B cell (primary cell): ENCODE data around the gene PCLO. TPM values are rescaled to one million over a fixed set of nuclear protein-coding genes. Genes with fewer than 3 reads are reported as not detected.
"Not testable (repeated sequence)": the region's sequence is repeated elsewhere in the genome, so short reads cannot be mapped to it uniquely, and the experiment has no call there.

Experiments used
- ATAC-seq: fragments of 200-7000 bp; cut with Tn5 transposase; one replicate; pipeline ENCODE4 v1.10.0; 2021; ENCODE audit warnings: low read depth, mild to moderate bottlenecking, moderate number of reproducible peaks, moderate library complexity
- CTCF ChIA-PET: fragments of 350-600 bp; sonication (Branson Sonifier 250); formaldehyde crosslinking; loops from one replicate; lab custom pipeline; 2021; ENCODE audit warnings: antibody characterized with exemption, inconsistent platforms; lab: Charles Lee
- POLR2A ChIA-PET: fragments of 350-600 bp; sonication (Branson Sonifier 250); formaldehyde crosslinking; loops from one replicate; lab custom pipeline; 2021; ENCODE audit warnings: antibody characterized with exemption; lab: Charles Lee
- DNase-seq: peaks from one replicate; pipeline ENCODE4 v3.0.0; 2013
- H2AFZ ChIP-seq: 2 replicates; pipeline ENCODE4 v1.6.1; 2012; ENCODE audit warnings: mild to moderate bottlenecking, low read depth, low read length; ENCODE audit not compliant: insufficient read depth, poor library complexity, severe bottlenecking
- H3K27ac ChIP-seq, 2 donors: 1 replicate in 1 of 2; 2 replicates in 1 of 2; pipeline ENCODE4 v1.5.1; 2012 to 2013; ENCODE audit warnings: low read length in 2 of 2, mild to moderate bottlenecking in 2 of 2, moderate library complexity in 1 of 2
- H3K27me3 ChIP-seq, 4 experiments: fragments of 200-600 bp in 1 of 4; sonication (generic) in 1 of 4; replicated peaks in 1 of 4; 1 replicate in 2 of 4; 2 replicates in 2 of 4; pipeline versions ENCODE4 v1.6.1 to v1.7.0; 2013 to 2016; ENCODE audit warnings: low read length in 3 of 4, mild to moderate bottlenecking in 2 of 4, mixed read lengths in 1 of 4, moderate library complexity in 1 of 4; ENCODE audit not compliant: insufficient read depth in 4 of 4, control insufficient read depth in 3 of 4; ENCODE audit errors: control extremely low read depth in 1 of 4
- H3K36me3 ChIP-seq, 2 experiments: replicated peaks in 1 of 2; 1 replicate in 1 of 2; 2 replicates in 1 of 2; pipeline versions ENCODE4 v1.6.1 to v1.7.1; 2013; ENCODE audit warnings: low read length in 1 of 2; ENCODE audit not compliant: insufficient read depth in 2 of 2, control insufficient read depth in 1 of 2; ENCODE audit errors: control extremely low read depth in 1 of 2, extremely low read depth in 1 of 2
- H3K4me1 ChIP-seq, 2 donors: fragments of 200-600 bp in 1 of 2; sonication (generic) in 1 of 2; 1 replicate in 1 of 2; 2 replicates in 1 of 2; pipeline versions ENCODE4 v1.5.1 to v1.6.1; 2013 to 2017; ENCODE audit warnings: low read length in 2 of 2; ENCODE audit not compliant: control insufficient read depth in 2 of 2, insufficient read depth in 2 of 2
- H3K4me2 ChIP-seq: replicated peaks from 2 replicates; pipeline ENCODE3; 2012; ENCODE audit warnings: mild to moderate bottlenecking, low read depth, low read length; ENCODE audit not compliant: poor library complexity, severe bottlenecking
- H3K4me3 ChIP-seq, 5 experiments: fragments of 200-600 bp in 1 of 5; sonication (generic) in 1 of 5; 1 replicate in 3 of 5; 2 replicates in 2 of 5; pipeline versions ENCODE4 v1.5.1 to v1.7.0; 2011 to 2016; ENCODE audit warnings: low read length in 4 of 5, mild to moderate bottlenecking in 4 of 5, low read depth in 2 of 5, control low read depth in 1 of 5, moderate library complexity in 1 of 5; ENCODE audit not compliant: insufficient read depth in 1 of 5; ENCODE audit errors: control extremely low read depth in 1 of 5, extremely low read depth in 1 of 5
- H3K79me2 ChIP-seq: fragments of 200-600 bp; sonication (generic); one replicate; pipeline ENCODE4 v1.6.0; 2016; ENCODE audit warnings: low read length; ENCODE audit not compliant: control insufficient read depth, insufficient read depth
- H3K9ac ChIP-seq: fragments of 200-600 bp; sonication (generic); 2 replicates; pipeline ENCODE4 v1.6.1; 2017; ENCODE audit warnings: mild to moderate bottlenecking, low read length, moderate library complexity
- H3K9me3 ChIP-seq, 3 donors: one replicate each; pipeline versions ENCODE4 v1.6.1 to v1.7.1; 2013; ENCODE audit warnings: low read length in 2 of 3; ENCODE audit not compliant: control insufficient read depth in 2 of 3, insufficient read depth in 1 of 3; ENCODE audit errors: control extremely low read depth in 1 of 3
- H4K20me1 ChIP-seq: 2 replicates; pipeline ENCODE4 v1.6.0; 2012; ENCODE audit warnings: mild to moderate bottlenecking, low read length; ENCODE audit not compliant: insufficient read depth, control insufficient read depth, poor library complexity, severe bottlenecking
- H3K27ac Mint-ChIP-seq: one replicate; pipeline ENCODE4 v1.8.0; 2021; ENCODE audit warnings: mixed read lengths
- H3K27me3 Mint-ChIP-seq: one replicate; pipeline ENCODE4 v1.8.0; 2021; ENCODE audit warnings: mixed read lengths
- H3K4me1 Mint-ChIP-seq: one replicate; pipeline ENCODE4 v1.8.0; 2021; ENCODE audit warnings: mixed read lengths
- H3K4me3 Mint-ChIP-seq: one replicate; pipeline ENCODE4 v1.8.0; 2021; ENCODE audit warnings: mixed read lengths
- H3K9me3 Mint-ChIP-seq: one replicate; pipeline ENCODE4 v1.8.0; 2022; ENCODE audit warnings: mixed read lengths; ENCODE audit not compliant: insufficient read depth
- CTCF ChIP-seq: fragments of 200-600 bp; IDR thresholded peaks from one replicate; pipeline ENCODE4 v1.8.0; 2022; ENCODE audit warnings: antibody characterized with exemption, mild to moderate bottlenecking
- EZH2 ChIP-seq: IDR thresholded peaks from 2 replicates; pipeline ENCODE4 v1.6.1; 2012; ENCODE audit warnings: borderline replicate concordance, low read depth, mild to moderate bottlenecking, moderate library complexity, low read length; ENCODE audit not compliant: insufficient read depth, poor library complexity, severe bottlenecking
- WGBS: methylation state at CpG from one replicate; pipeline ENCODE4 v1.1.5; 2013; ENCODE audit warnings: missing lambda C conversion rate; ENCODE audit not compliant: insufficient coverage; 5-methylcytosine and 5-hydroxymethylcytosine counted together
- intact Hi-C: fragments of 100-400 bp; cut with micrococcal nuclease; formaldehyde crosslinking; loops from one replicate; pipeline ENCODE4 v1.10.0; 2022
- polyA plus RNA-seq: library from polyadenylated mRNA; depleted of rRNA; stranded (reverse); fragments of >200 nt; gene quantifications from 2 replicates; pipeline ENCODE4 v1.2.3, GENCODE V29; 2012
- total RNA-seq, 2 donors: library from RNA; stranded (reverse); fragments of 120-200 nt in 1 of 2; gene quantifications; 1 replicate in 1 of 2; 2 replicates in 1 of 2; pipeline versions ENCODE4 v1.2.3 to v1.2.4, GENCODE V29; 2013 to 2022

PCLO gene
- total and polyA plus RNA-seq, 2 donors (not counting 1 experiment from before 2014, with no cell fraction given): 0.01 to 0.32 TPM

- Mint-ChIP-seq H3K4me3 (no peak overlapping the region), H3K4me1 (no peaks in the 10 kb centered on the region), H3K27ac (no peak overlapping the region), H3K27me3 (no peaks in the 10 kb centered on the region), H3K9me3 (no peaks in the 10 kb centered on the region)
- Histone ChIP-seq H3K4me1 (no peaks in the 10 kb centered on the region), H3K27ac (no peak overlapping the region), H3K27me3 (no peaks in the 10 kb centered on the region), H3K4me2 (no peak overlapping the region), H3K9me3 (no peaks in the 10 kb centered on the region), H3K79me2 (no peaks in the 10 kb centered on the region), H2AFZ (no peak overlapping the region), H3K36me3 (no peaks in the 10 kb centered on the region), H4K20me1 (no peaks in the 10 kb centered on the region), H3K4me3 (no peak overlapping the region), H3K9ac (no peak overlapping the region)
- TF ChIP-seq EZH2 (no peak), CTCF (no peak)
- no peak for DNase-seq
- POLR2A ChIA-PET: no interaction called here
- ATAC-seq: no peak
- 89% methylated on average over 2 of the region's 2 CpGs for WGBS
- intact Hi-C loops: no loop called here
- CTCF ChIA-PET: no interaction called here
These were observed 447.8 kb downstream of the PCLO start for GRCh38 chr7:82714883-82715282.

- no peak overlapping the region for H2AFZ ChIP-seq
- CTCF ChIA-PET: no interaction called here
- no peak overlapping the region for H3K9ac ChIP-seq
- Mint-ChIP-seq H3K4me1 (no peaks in the 10 kb centered on the region), H3K4me3 (no peak overlapping the region), H3K9me3 (no peaks in the 10 kb centered on the region), H3K27ac (no peak overlapping the region), H3K27me3 (no peaks in the 10 kb centered on the region)
- no peaks in the 10 kb centered on the region for H3K79me2 ChIP-seq
- TF ChIP-seq CTCF: no peak
- no peak for TF ChIP-seq EZH2
- intact Hi-C loops: no loop called here
- no peaks in the 10 kb centered on the region for H3K4me1 ChIP-seq
- no peaks in the 10 kb centered on the region for H3K36me3 ChIP-seq
- DNase-seq (no peak), ATAC-seq (no peak)
- no peaks in the 10 kb centered on the region for H4K20me1 ChIP-seq
- H3K27me3 ChIP-seq: no peaks in the 10 kb centered on the region
- H3K27ac ChIP-seq: no peak overlapping the region
- no peaks in the 10 kb centered on the region for H3K9me3 ChIP-seq
- H3K4me2 ChIP-seq: no peak overlapping the region
- POLR2A ChIA-PET: no interaction called here
- no peak overlapping the region for H3K4me3 ChIP-seq
- no CpG with 5 or more reads among the region's 2 CpGs for WGBS
These were observed 449.2 kb downstream of the PCLO start for GRCh38 chr7:82713506-82713905.

GRCh38 chr7:82706344-82706743 lies 456.3 kb downstream of the PCLO start:
- H3K27ac Mint-ChIP-seq, DNase-seq, H3K9me3 ChIP-seq, POLR2A ChIA-PET, H3K36me3 ChIP-seq, H3K27me3 ChIP-seq, H3K9ac ChIP-seq, H3K27me3 Mint-ChIP-seq, H3K79me2 ChIP-seq, H3K4me2 ChIP-seq, H3K4me1 ChIP-seq, H3K4me1 Mint-ChIP-seq, H3K27ac ChIP-seq, H3K4me3 Mint-ChIP-seq, H2AFZ ChIP-seq, ATAC-seq, H4K20me1 ChIP-seq, H3K4me3 ChIP-seq, CTCF ChIA-PET, H3K9me3 Mint-ChIP-seq, intact Hi-C loops: not testable (repeated sequence)
- no CpG with 5 or more reads among the region's 1 CpG for WGBS
